GM12878 (cell line): Measurements from ENCODE around the gene MRC2. TPM values are rescaled to one million over a fixed set of nuclear protein-coding genes. Genes with fewer than 3 reads are reported as not detected.

Experiments
- ATAC-seq: fragments of 200-7000 bp; cut with Tn5 transposase; 3 replicates; pipeline ENCODE4 v1.9.1; 2020; ENCODE audit warnings: mild to moderate bottlenecking, moderate library complexity
- BruUV-seq: library from RNA; stranded (reverse); fragments of 400-500 nt; replicated peaks from 2 replicates; lab custom pipeline; 2021; lab: Mats Ljungman, UMichigan
- CTCF ChIA-PET: fragments of 300-600 bp; sonication (Branson Sonifier 250); formaldehyde crosslinking; extraction: SDS; loops from one replicate; lab custom pipeline; 2021; ENCODE audit warnings: inconsistent platforms; lab: Yijun Ruan, JAX
- POLR2A ChIA-PET: fragments of 350-600 bp; formaldehyde crosslinking; extraction: SDS; loops from one replicate; lab custom pipeline; 2021; ENCODE audit warnings: inconsistent platforms; lab: Charles Lee
- RAD21 ChIA-PET: fragments of 300-600 bp; sonication (Branson Sonifier 250); formaldehyde crosslinking; loops from one replicate; lab custom pipeline; 2023; ENCODE audit warnings: antibody characterized with exemption; ENCODE audit not compliant: unreplicated experiment; lab: Charles Lee
- SMC1A ChIA-PET: fragments of 300-600 bp; sonication (Branson Sonifier 250); formaldehyde crosslinking; loops from one replicate; lab custom pipeline; 2023; ENCODE audit not compliant: unreplicated experiment, uncharacterized antibody; lab: Charles Lee
- DNase-seq: peaks from one replicate; pipeline ENCODE4 v3.0.0-alpha.2; 2011; ENCODE audit warnings: low read depth, low spot score
- FAIRE-seq: peaks from 3 replicates; lab custom pipeline; 2011; peaks lifted over from hg19 to GRCh38; lab: Jason Lieb, UNC
- H2AFZ ChIP-seq: 2 replicates; pipeline ENCODE4 v1.6.0; 2011; ENCODE audit warnings: low read depth, low read length, control low read depth; ENCODE audit not compliant: control insufficient read depth
- H3K27ac ChIP-seq: 2 replicates; pipeline ENCODE4 v1.5.1; 2011; ENCODE audit warnings: control low read depth; ENCODE audit not compliant: control insufficient read depth, insufficient read depth
- H3K27me3 ChIP-seq, 2 experiments: replicated peaks in 1 of 2; 2 replicates each; pipeline versions ENCODE4 v1.6.0 to v1.6.1; 2011; ENCODE audit warnings: low read length in 1 of 2; ENCODE audit not compliant: control insufficient read depth in 2 of 2, insufficient read depth in 2 of 2
- H3K36me3 ChIP-seq, 2 experiments: 2 replicates each; pipeline ENCODE4 v1.5.1; 2011; ENCODE audit warnings: low read length in 1 of 2; ENCODE audit not compliant: control insufficient read depth in 2 of 2, insufficient read depth in 2 of 2
- H3K4me1 ChIP-seq: 2 replicates; pipeline ENCODE4 v1.6.1; 2011; ENCODE audit warnings: mild to moderate bottlenecking, low read length, moderate library complexity, mixed read lengths; ENCODE audit not compliant: control insufficient read depth, insufficient read depth
- H3K4me2 ChIP-seq: 2 replicates; pipeline ENCODE4 v1.6.0; 2011; ENCODE audit warnings: control low read depth; ENCODE audit not compliant: control insufficient read depth, insufficient read depth
- H3K4me3 ChIP-seq: fragments of 200-600 bp; sonication (generic); 2 replicates; pipeline ENCODE4 v1.5.1; 2016
- H3K79me2 ChIP-seq: 2 replicates; pipeline ENCODE4 v1.6.0; 2011; ENCODE audit warnings: low read length; ENCODE audit not compliant: control insufficient read depth, insufficient read depth
- H3K9ac ChIP-seq: 2 replicates; pipeline ENCODE4 v1.8.0; 2011; ENCODE audit warnings: low read length, control low read depth, mixed read lengths; ENCODE audit not compliant: control insufficient read depth, insufficient read depth
- H3K9me3 ChIP-seq: replicated peaks from 3 replicates; pipeline ENCODE4 v1.5.1; 2011; ENCODE audit warnings: mild to moderate bottlenecking, low read length; ENCODE audit not compliant: control insufficient read depth, insufficient read depth
- H4K20me1 ChIP-seq: 2 replicates; pipeline ENCODE4 v1.6.0; 2011; ENCODE audit not compliant: control insufficient read depth, insufficient read depth
- ATF3 ChIP-seq: IDR thresholded peaks from 2 replicates; pipeline ENCODE4 v1.6.1; 2011; ENCODE audit warnings: low read depth, mild to moderate bottlenecking, low read length, moderate library complexity, borderline replicate concordance; ENCODE audit errors: extremely low read depth
- CBX5 ChIP-seq: sonication (generic); IDR thresholded peaks from 2 replicates; pipeline ENCODE4 v1.6.1; 2016; ENCODE audit warnings: low read depth, moderate library complexity, mild to moderate bottlenecking, inconsistent platforms
- EGR1 ChIP-seq, 2 experiments: IDR thresholded peaks; 1 replicate in 1 of 2; 2 replicates in 1 of 2; pipeline ENCODE4 v1.6.1; 2011 to 2012; ENCODE audit warnings: low read depth in 2 of 2, low read length in 2 of 2, borderline replicate concordance in 1 of 2, mild to moderate bottlenecking in 1 of 2, moderate library complexity in 1 of 2
- GABPA ChIP-seq: IDR thresholded peaks from 2 replicates; pipeline ENCODE4 v1.6.1; 2014; ENCODE audit warnings: antibody characterized with exemption, low read depth, mild to moderate bottlenecking, inconsistent platforms
- HSF1 ChIP-seq: fragments of 150-350 bp; IDR thresholded peaks from 2 replicates; pipeline ENCODE4 v1.6.1; 2014; ENCODE audit warnings: mild to moderate bottlenecking, low read depth, low read length
- MTA3 ChIP-seq: IDR thresholded peaks from 2 replicates; pipeline ENCODE4 v1.6.1; 2012; ENCODE audit warnings: low read length, inconsistent platforms, borderline replicate concordance
- NFXL1 ChIP-seq: fragments of 450-650 bp; IDR thresholded peaks from 2 replicates; pipeline ENCODE4 v1.6.1; 2017; ENCODE audit warnings: antibody characterized with exemption, mild to moderate bottlenecking, borderline replicate concordance
- NRF1 ChIP-seq: conservative IDR thresholded peaks from 2 replicates; pipeline ENCODE4 v1.6.1; 2011; ENCODE audit warnings: mild to moderate bottlenecking, low read depth, low read length, improper control_type of control experiment
- SIX5 ChIP-seq: IDR thresholded peaks from 2 replicates; pipeline ENCODE4 v1.6.1; 2011; ENCODE audit warnings: mild to moderate bottlenecking, low read depth, low read length, moderate library complexity; ENCODE audit not compliant: severe bottlenecking
- SMAD5 ChIP-seq: IDR thresholded peaks from 2 replicates; pipeline ENCODE4 v1.6.1; 2016; ENCODE audit warnings: antibody characterized with exemption, low read depth
- WGBS: methylation state at CpG from one replicate; pipeline ENCODE4 v1.1.6; 2016; ENCODE audit warnings: low lambda C conversion rate; ENCODE audit not compliant: insufficient replicate concordance, insufficient coverage; ENCODE audit errors: missing lambda C conversion rate; 5-methylcytosine and 5-hydroxymethylcytosine counted together
- in situ Hi-C: fragments of 300-500 bp; cut with MboI; formaldehyde crosslinking; loops from 9 replicates; pipeline ENCODE4 v1.14.3; 2018; ENCODE audit warnings: mixed read lengths
- intact Hi-C: fragments of 100-400 bp; cut with micrococcal nuclease; formaldehyde crosslinking; loops from one replicate; pipeline ENCODE4 v1.14.2; 2022; ENCODE audit not compliant: unreplicated experiment
- polyA plus RNA-seq, 11 experiments: library from polyadenylated mRNA; depleted of rRNA in 4 of 11; unstranded in 6 of 11; stranded (reverse) in 5 of 11; fragments of >200 nt; fragmentation: Nextera tagmentation in 4 of 11; fragmentation: Illumina TruSeq in 1 of 11; extraction: Ambion mirVana in 4 of 11; extraction: Trizol in 1 of 11; gene quantifications; 1 replicate in 1 of 11; 2 replicates in 10 of 11; pipeline versions ENCODE4 v1.2.1 to v1.2.3, GENCODE V29; 2011 to 2016; ENCODE audit warnings: inconsistent platforms in 2 of 11, missing spikeins in 2 of 11, low read depth in 1 of 11
- total RNA-seq, 4 experiments: library from RNA; depleted of rRNA in 3 of 4; stranded (reverse); fragments of >200 nt in 3 of 4; fragmentation: Illumina TruSeq in 1 of 4; extraction: Trizol in 1 of 4; gene quantifications; 2 replicates each; pipeline versions ENCODE4 v1.2.1 to v1.2.3, GENCODE V29; 2013 to 2021

Gene MRC2
- total and polyA plus RNA-seq, 10 of the 15 experiments (the other 5 are each of a cell fraction or from before 2014, with no cell fraction given): 0.04 to 0.96 (median 0.30) TPM; not detected in 1

- no peak for TF ChIP-seq NFXL1
- no peak for TF ChIP-seq SIX5
- TF ChIP-seq EGR1 (IDR thresholded peaks at IDR 0.05; ENCODE audit: borderline replicate concordance in 1 of 2, low read depth in 2 of 2, low read length in 2 of 2): no peak
- TF ChIP-seq SMAD5: no peak
- no peak for TF ChIP-seq GABPA
- Histone ChIP-seq H3K4me1 (no peaks in the 10 kb centered on the region), H3K36me3 (no peaks in the 10 kb centered on the region), H3K9me3 (no peaks in the 10 kb centered on the region), H3K27me3 (no peaks in the 10 kb centered on the region; a peak in 2 of 4 replicates), H3K4me3 (no peak overlapping the region), H3K4me2 (no peak overlapping the region), H3K27ac (no peak overlapping the region), H3K9ac (no peak overlapping the region), H3K79me2 (no peaks in the 10 kb centered on the region), H2AFZ (no peak overlapping the region), H4K20me1 (no peaks in the 10 kb centered on the region)
- ATAC-seq (no peak), FAIRE-seq (no peak), DNase-seq (no peak)
- no TSS peak for BruUV-seq
- in situ Hi-C loops: no loop called here
- RAD21 ChIA-PET: no interaction called here
- CTCF ChIA-PET: no interaction called here
- SMC1A ChIA-PET: no interaction called here
- intact Hi-C loops: no loop called here
- POLR2A ChIA-PET: no interaction called here
- WGBS: 86% methylated on average over 24 of the region's 30 CpGs
Observed at GRCh38 chr17:62666061-62666800, 38.8 kb downstream of the MRC2 start.

GRCh38 chr17:62666801-62667591, 39.5 kb downstream of the MRC2 start:
- Histone ChIP-seq H3K79me2 (no peaks in the 10 kb centered on the region), H3K4me2 (no peak overlapping the region), H2AFZ (no peak overlapping the region), H4K20me1 (no peaks in the 10 kb centered on the region), H3K4me3 (no peak overlapping the region), H3K36me3 (no peaks in the 10 kb centered on the region), H3K9me3 (no peaks in the 10 kb centered on the region), H3K9ac (no peak overlapping the region), H3K4me1 (no peaks in the 10 kb centered on the region), H3K27ac (no peak overlapping the region), H3K27me3 (no peaks in the 10 kb centered on the region; a peak in 2 of 4 replicates)
- DNase-seq (no peak), ATAC-seq (no peak), FAIRE-seq (no peak)
- no TSS peak for BruUV-seq
- CTCF ChIA-PET: no interaction called here
- SMC1A ChIA-PET: no interaction called here
- POLR2A ChIA-PET: no interaction called here
- 82% methylated on average over 39 of the region's 40 CpGs for WGBS
- in situ Hi-C loops (no loop called here), intact Hi-C loops (no loop called here)
- RAD21 ChIA-PET: no interaction called here
- no peak for TF ChIP-seq CBX5
- no peak for TF ChIP-seq ATF3
- no peak for TF ChIP-seq HSF1
- no peak for TF ChIP-seq NRF1
- TF ChIP-seq MTA3: no peak
